HFFc6 (cell line): Measurements from ENCODE around the gene DNAJC24. TPM values are rescaled to one million over a fixed set of nuclear protein-coding genes. Genes with fewer than 3 reads are reported as not detected.
"Not testable (repeated sequence)": the region's sequence is repeated elsewhere in the genome, so short reads cannot be mapped to it uniquely, and the experiment has no call there.

ENCODE experiments used
- DNase-seq: peaks from one replicate; pipeline ENCODE4 v3.0.0-alpha.2; 2018
- H3K27ac Mint-ChIP-seq: 2 replicates; pipeline ENCODE4 v1.8.0; 2020; ENCODE audit warnings: mild to moderate bottlenecking, mixed read lengths
- H3K27me3 Mint-ChIP-seq: 2 replicates; pipeline ENCODE4 v1.8.0; 2021; ENCODE audit warnings: mild to moderate bottlenecking, moderate library complexity, mixed read lengths; ENCODE audit not compliant: insufficient read depth
- H3K36me3 Mint-ChIP-seq: 2 replicates; pipeline ENCODE4 v1.8.0; 2021; ENCODE audit warnings: low read depth, mixed read lengths
- H3K4me1 Mint-ChIP-seq: 2 replicates; pipeline ENCODE4 v1.8.0; 2020; ENCODE audit warnings: low read depth, mixed read lengths
- H3K4me3 Mint-ChIP-seq: 2 replicates; pipeline ENCODE4 v1.8.0; 2020; ENCODE audit warnings: mild to moderate bottlenecking, moderate library complexity, mixed read lengths
- H3K9me3 Mint-ChIP-seq: 2 replicates; pipeline ENCODE4 v1.8.0; 2020; ENCODE audit warnings: mild to moderate bottlenecking, mixed read lengths
- long read RNA-seq: library from polyadenylated mRNA; unstranded; transcript quantifications from one replicate; pipeline ENCODE4 v2.0.0, GENCODE V29; 2019
- total RNA-seq, 6 experiments: library from RNA; stranded (reverse); fragmentation: NEBNext Ultra II Directional; extraction: Animal tissue kit (Norgen Biotek cat#: 25700); gene quantifications; 2 replicates in 1 of 6; 3 replicates in 5 of 6; pipeline ENCODE4 v1.2.3, GENCODE V29; 2021
- TF ChIP-seq, protein P1 (sequence below): fragments of 200-600 bp; sonication (generic); IDR thresholded peaks from 2 replicates; pipeline ENCODE4 v1.5.0; 2021; ENCODE audit warnings: antibody characterized with exemption, mild to moderate bottlenecking

DNAJC24 gene, protein sequence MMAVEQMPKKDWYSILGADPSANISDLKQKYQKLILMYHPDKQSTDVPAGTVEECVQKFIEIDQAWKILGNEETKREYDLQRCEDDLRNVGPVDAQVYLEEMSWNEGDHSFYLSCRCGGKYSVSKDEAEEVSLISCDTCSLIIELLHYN
- total RNA-seq, result 10 to 100 TPM; 15.7 to 19.9 (median 17.6) TPM
- long read RNA-seq, partial matches to known transcripts, result 1 of 4 reads
- long read RNA-seq, other reads (novel, unspliced or antisense), result 3 of 4 reads

GRCh38 chr11:31369348-31370329, at the start of gene DNAJC24, which contains the start of gene DCDC1:
Gene DNAJC24 (plus strand): TSS chr11:31369860. CDS start chr11:31370749, 889 bp downstream.
Gene DCDC1 (minus strand): TSS chr11:31369739. CDS start chr11:31328280, 41,459 bp downstream.
- peak within 1 kb of the TSS; percentile 89 for H3K27ac Mint-ChIP-seq
- TF ChIP-seq, protein P1, sequence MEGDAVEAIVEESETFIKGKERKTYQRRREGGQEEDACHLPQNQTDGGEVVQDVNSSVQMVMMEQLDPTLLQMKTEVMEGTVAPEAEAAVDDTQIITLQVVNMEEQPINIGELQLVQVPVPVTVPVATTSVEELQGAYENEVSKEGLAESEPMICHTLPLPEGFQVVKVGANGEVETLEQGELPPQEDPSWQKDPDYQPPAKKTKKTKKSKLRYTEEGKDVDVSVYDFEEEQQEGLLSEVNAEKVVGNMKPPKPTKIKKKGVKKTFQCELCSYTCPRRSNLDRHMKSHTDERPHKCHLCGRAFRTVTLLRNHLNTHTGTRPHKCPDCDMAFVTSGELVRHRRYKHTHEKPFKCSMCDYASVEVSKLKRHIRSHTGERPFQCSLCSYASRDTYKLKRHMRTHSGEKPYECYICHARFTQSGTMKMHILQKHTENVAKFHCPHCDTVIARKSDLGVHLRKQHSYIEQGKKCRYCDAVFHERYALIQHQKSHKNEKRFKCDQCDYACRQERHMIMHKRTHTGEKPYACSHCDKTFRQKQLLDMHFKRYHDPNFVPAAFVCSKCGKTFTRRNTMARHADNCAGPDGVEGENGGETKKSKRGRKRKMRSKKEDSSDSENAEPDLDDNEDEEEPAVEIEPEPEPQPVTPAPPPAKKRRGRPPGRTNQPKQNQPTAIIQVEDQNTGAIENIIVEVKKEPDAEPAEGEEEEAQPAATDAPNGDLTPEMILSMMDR, result no peak
- H3K9me3 Mint-ChIP-seq, result no peaks in the 10 kb centered on the region
- H3K4me3 Mint-ChIP-seq, result peak within 1 kb of the TSS; percentile 93
- DNase-seq, result peak; percentile 87
- H3K36me3 Mint-ChIP-seq, result no peaks in the 10 kb centered on the region
- no peaks in the 10 kb centered on the region for H3K27me3 Mint-ChIP-seq
- H3K4me1 Mint-ChIP-seq, result peaks cover 22% of the 10 kb centered on the region

DNA sequence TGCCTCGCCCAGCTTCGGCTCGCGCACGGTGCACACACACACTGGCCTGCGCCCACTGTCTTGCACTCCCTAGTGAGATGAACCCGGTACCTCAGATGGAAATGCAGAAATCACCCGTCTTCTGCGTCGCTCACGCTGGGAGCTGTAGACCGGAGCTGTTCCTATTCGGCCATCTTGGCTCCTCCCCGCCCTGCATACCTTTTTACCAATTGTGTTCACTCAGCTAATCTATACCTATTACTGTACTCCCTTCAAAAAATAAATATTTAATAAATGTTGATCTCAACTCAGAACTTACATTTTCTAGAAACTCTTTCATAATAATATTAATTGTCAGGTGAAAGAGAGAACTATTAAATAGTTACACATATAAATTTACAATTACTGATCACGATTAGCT, 48.2 kb upstream of the DNAJC24 start:
- DNase-seq, H3K9me3 Mint-ChIP-seq, H3K4me3 Mint-ChIP-seq, H3K36me3 Mint-ChIP-seq, H3K27ac Mint-ChIP-seq, H3K4me1 Mint-ChIP-seq, H3K27me3 Mint-ChIP-seq: not testable (repeated sequence)

DNA sequence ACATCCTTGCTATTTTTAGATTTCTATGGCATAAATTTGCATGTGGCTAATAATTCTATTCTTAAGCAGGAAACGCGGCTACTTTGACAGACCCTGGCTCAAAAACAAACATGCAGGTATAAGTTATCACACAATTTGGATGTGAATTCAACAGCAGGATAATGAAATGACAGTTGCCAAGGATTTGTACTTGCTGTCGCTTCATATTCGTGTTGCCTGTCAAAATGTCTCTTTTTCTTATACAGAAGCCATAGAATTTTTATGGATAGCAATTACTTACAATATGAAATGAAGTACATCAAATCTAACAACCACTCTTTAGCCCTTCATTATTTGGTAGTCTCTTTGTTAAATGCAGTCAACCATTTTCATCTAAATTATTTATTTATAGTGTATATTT, 46.5 kb upstream of the DNAJC24 start:
- Mint-ChIP-seq H3K27me3 (no peaks in the 10 kb centered on the region), H3K4me3 (no peak overlapping the region), H3K9me3 (no peaks in the 10 kb centered on the region; the same call in 1 of the 2 replicates), H3K4me1 (no peaks in the 10 kb centered on the region), H3K27ac (no peak overlapping the region), H3K36me3 (no peaks in the 10 kb centered on the region)
- TF ChIP-seq, protein P1, result no peak
- no peak for DNase-seq

- Mint-ChIP-seq H3K4me3 (no peak overlapping the region), H3K9me3 (no peaks in the 10 kb centered on the region; the same call in none of the 2 replicates), H3K27ac (no peak overlapping the region), H3K36me3 (no peaks in the 10 kb centered on the region), H3K27me3 (no peaks in the 10 kb centered on the region), H3K4me1 (no peaks in the 10 kb centered on the region)
- peak; percentile 61 for DNase-seq
- TF ChIP-seq, protein P1, result no peak
Measured at GRCh38 chr11:31325160-31325559, 44.5 kb upstream of the DNAJC24 start.

DNA sequence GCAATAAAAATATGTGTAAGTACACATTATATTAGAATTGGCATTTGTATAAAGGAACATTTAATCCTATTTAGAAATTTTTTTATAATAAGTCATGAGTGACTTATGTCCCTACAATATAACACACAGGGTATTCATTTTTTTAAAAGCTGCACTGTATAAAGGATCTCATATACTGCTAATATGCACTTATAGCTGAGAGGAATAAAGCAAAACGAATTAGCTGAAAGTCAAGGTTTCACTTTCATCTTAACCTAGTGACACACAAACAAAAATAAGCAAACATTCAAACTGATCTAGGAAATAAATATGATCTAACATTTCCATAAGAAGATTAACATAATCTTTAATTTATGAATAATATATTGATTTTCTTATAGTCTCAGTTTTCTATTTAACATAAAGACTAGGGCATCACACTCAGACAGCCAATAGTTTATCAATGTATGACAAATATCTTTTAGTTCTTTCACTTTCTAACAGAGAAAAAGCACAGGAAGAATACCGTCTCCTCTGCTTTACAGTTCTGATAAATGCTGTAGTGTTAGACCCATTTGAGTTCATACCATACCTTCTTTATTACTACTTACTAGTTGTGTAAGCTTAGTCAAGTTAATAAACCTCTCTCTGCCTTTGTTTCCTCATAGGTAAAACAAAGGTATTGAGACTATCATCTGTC, 43.1 kb upstream of the DNAJC24 start:
- H3K9me3 Mint-ChIP-seq, result no peaks in the 10 kb centered on the region; the same call in none of the 2 replicates
- no peak for DNase-seq
- no peaks in the 10 kb centered on the region for H3K4me1 Mint-ChIP-seq
- TF ChIP-seq, protein P1, result no peak
- H3K27ac Mint-ChIP-seq, result no peak overlapping the region
- H3K36me3 Mint-ChIP-seq, result no peaks in the 10 kb centered on the region
- H3K4me3 Mint-ChIP-seq, result no peak overlapping the region; the same call in 1 of the 2 replicates
- no peaks in the 10 kb centered on the region; the same call in 1 of the 2 replicates for H3K27me3 Mint-ChIP-seq
